Activated CD8-positive, alpha-beta memory T cell treated with anti-CD3 and anti-CD28 coated beads, Interleukin-2, amount 50 U/mL, for 4 hours (primary cell): ENCODE results near the gene RGS9BP.
"Not testable (repeated sequence)": the region's sequence is repeated elsewhere in the genome, so short reads cannot be mapped to it uniquely, and the experiment has no call there.

Experiments used
- DNase-seq: peaks from one replicate; pipeline ENCODE4 v3.0.0-alpha.2; 2020

RGS9BP gene

DNA sequence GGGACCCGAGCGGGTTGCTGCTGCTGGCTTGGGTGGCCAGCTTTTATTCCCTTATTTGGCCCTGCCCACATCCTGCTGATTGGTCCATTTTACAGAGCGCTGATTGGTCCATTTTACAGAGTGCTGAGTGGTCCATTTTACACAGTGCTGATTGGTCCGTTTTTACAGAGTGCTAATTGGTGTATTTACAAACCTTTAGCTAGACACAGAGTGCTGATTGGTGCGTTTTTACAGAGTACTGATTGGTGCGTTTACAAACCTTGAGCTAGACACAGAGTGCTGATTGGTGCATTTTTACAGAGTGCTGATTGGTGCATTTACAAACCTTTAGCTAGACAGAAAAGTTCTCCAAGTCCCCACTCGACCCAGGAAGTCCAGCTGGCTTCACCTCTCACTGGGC lies 24.5 kb downstream of the RGS9BP start:
- not testable (repeated sequence) for DNase-seq

DNA sequence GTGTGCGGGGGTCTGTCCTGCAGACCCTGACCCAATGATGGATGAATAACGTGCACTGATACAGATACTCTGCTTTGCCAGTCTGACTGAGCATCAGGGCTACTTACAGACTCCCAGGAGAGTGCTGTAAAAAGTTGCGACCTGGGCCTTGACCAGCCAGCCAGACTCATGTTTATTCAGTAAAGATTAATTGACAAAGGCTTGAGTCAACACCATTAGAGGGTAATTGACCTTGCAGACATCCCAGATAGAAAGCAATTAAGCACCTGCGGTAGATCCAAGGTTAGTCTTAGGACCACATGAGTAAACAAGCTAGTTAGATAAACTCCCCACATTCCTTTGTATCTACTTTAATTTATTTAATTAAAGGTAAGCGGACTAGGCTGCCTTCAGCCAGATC lies 26.4 kb downstream of the RGS9BP start:
- DNase-seq: no peak

DNA sequence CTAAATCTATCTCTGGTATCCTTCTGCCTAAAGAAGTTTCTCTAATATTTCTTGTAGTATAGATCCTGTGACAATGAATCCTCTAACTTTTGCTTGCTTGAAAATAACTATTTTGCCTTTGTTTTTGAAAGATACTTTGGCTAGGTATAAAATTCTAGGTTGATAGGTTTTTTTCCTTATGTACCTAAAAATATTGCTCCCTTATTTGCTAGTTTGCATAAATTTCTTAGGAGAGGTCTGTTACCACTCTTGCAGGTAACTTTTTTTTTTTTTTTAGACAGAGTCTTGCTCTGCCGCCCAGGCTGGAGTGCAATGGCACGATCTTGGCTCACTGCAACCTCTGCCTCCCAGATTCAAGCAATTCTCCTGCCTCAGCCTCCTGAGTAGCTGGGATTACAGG lies 28.4 kb downstream of the RGS9BP start:
- DNase-seq: not testable (repeated sequence)

DNA sequence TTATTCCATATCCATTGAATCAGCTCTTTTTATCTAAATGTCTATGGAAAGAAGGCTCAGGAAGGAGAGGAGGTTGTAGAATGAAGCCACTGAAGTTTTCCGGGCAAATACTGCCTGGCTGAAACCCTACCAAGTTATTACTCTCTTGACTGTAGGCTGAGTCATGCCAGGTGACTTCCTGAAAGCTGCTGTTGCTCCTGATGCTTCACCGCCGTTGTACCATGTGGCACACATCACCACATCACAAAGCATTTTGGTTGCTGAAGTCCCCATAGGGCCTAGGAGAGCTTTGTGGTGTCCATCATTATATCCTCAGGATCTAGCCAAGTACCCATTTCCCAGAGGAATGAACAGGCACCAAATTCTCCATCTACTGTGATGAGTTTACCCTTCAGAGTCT lies 32.8 kb downstream of the RGS9BP start:
- peak; percentile 42 for DNase-seq

DNA sequence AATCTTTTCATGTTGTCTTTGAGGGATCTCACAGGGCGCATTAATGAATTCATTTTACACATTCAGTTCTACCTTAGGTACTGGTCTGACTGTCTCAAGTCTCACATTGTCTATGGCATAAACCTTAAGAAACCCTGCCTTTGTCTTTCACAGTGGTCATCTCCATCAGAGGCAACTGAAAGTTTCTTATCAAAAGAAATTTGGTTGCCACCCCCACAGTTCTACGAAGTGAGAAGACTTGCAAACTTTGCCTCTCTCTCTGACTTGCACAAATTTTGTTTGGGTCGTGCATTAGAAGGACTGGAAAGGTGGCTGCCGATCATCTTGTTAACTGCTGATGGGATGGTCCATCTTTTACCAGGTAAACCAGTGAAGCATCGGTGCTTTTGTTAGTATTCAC lies 33.4 kb downstream of the RGS9BP start:
- DNase-seq: no peak

DNA sequence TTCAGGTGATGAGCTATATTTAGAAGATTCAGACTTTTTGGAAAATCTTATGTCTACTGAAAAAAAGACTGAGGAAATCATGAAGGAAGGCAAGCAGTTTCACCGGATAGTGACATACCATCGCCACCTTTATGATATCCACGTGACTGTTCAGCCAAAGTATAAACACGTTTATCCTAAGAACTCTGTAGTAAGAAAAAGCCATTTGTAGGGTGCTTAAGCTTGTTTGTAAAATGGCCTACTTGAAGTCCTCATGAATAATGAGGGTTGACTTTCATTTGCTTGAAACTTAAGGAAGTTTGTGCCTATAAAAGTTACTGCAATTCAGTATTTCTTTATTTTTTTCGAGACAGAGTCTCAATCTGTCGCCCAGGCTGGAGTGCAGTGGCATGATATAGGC lies 36.1 kb downstream of the RGS9BP start:
- no peak for DNase-seq

DNA sequence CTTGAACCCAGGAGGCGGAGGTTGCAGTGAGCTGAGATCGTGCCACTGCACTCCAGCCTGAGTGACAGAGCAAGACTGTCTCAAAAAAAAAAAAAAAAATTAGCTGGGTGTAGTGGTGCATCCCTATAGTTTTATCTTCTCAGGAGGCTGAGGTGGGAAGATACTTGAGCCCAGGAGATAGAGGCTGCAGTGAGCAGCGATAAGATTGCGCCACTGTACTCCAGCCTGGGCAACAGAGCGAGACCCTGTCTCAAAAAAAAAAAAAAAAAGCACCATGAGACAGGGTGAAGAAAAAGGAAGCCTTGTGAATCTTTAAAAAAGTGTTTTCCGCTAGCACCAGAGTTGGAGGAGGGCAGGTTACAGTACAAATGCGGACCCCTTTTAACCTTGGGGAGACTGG lies 40.6 kb downstream of the RGS9BP start:
- not testable (repeated sequence) for DNase-seq

DNA sequence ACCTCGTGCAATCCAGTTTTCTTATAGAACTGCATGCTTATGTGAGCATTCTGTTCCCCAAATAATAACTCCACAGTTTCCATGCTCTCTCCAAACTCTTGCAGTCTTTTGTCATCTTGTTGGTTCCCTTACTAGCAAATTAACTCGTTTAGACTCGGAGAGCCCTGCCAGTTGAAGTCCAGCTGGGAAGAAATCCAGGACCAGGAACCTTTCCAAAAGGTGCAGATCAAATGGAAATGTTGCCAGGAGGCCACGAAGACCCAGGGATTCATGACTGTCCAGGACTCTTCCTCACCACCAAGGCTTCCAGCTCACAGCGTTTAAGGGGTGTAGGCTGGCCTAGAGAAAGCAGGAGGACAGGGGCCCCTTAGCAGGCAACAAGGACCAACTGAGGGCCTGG lies 41.8 kb downstream of the RGS9BP start:
- no peak for DNase-seq

DNA sequence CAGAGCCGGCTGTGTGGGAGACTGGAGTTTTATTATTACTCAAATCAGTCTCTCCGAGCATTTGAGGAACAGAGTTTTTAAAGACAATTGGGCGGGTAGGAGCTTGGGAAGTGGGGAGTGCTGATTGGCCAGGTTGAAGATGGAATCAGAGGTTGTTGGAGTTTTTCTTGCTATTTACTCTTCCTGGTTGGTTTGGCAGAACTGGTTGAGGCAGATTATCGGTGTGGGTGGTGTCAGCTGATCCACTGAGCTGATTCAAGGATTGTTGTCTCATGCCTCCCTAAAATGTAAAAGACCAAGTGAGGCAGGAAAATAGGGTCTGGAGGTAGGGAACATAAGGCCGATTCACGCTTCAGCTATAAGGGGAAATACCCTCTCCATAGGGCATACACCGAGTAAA lies 42.6 kb downstream of the RGS9BP start:
- no peak for DNase-seq

DNA sequence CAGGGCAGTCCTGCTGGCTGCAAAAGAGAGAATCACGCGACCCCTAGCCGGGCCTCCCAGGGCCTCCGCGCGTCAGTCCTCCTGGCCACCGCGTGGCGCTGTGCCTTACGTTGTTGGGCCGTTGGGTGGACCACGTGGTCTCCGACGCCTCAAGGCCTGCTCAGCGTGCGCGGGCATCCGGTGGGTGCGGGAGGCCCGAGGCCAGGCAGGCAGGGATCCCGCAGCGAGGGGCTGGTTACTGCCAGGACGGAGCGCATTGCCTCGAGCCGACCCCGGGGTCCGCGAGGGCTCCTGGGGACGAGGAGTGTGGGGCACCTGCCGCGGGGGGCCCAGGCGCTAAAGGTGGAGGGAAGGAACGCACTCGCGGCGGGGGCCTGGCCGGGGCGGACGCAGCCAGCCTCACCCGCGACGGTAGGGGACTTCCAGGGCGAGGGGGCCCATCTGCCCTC lies 44.0 kb downstream of the RGS9BP start, which contains the start of gene TDRD12:
TSS of gene TDRD12 (plus strand) at position 157 of the 449 bp plus-strand sequence. CDS start 306 bp downstream, outside the sequence.
- no peak for DNase-seq

DNA sequence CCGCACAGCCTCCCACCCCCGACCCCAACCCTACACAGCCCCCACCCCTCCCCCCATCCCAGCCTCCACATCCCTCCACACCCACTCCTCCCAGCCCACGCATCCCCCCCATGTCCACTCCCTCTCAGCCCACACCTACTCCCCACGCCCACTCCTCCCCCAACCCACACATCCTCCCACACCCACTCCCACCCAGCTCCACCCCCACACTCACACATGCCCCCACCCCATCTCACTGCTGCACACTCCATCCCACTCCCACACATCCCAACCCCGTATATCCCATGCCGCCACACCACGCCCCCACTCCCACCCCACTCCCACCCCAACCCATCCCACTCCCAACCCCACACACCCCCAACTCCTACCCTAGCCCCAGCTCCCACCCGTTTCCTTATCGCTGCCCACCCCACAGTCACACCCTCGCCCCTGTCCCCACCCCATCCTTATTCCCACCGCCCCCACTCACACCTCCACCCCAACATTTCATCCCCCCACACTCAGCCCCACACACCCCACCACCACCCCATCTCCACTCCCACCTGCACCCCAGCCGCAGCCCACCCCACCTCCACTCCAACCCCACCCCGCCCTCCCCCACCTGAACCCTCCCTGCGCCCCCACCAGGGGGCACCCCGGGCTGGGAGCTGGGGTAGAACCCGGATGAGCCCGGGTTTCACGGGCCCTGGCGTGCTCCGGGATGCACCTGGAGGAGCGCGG lies 44.7 kb downstream of the RGS9BP start:
- DNase-seq: no peak

DNA sequence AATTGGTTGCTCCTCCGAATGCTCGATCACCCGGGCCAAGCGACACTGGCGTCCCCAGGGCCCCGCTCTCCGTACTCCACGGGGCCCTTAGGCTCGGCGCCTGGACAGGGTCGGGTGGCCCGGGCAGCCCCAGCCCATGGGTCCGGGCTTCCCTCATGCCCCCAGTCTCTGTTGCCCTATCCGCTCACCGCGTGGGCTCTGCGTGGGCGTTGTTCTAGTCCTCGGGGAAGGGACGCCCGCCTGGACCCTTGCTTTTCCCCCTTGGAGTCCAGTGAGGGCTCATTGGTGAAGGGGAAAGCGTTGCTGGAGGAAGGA lies 45.2 kb downstream of the RGS9BP start:
- no peak for DNase-seq
